Activated T-cell treated with anti-CD3 and anti-CD28 coated beads, Interleukin-2, amount 50 U/mL, for 48 hours (primary cell): Measurements from ENCODE around the gene DLGAP5.

ENCODE experiments used
- DNase-seq, 2 experiments: peaks; one replicate each; pipeline ENCODE4 v3.0.0-alpha.2; 2020

The DLGAP5 gene

GRCh38 chr14:55107766-55108554, 83.4 kb downstream of the DLGAP5 start:
- DNase-seq = peak; percentile 57 to 60

DNA sequence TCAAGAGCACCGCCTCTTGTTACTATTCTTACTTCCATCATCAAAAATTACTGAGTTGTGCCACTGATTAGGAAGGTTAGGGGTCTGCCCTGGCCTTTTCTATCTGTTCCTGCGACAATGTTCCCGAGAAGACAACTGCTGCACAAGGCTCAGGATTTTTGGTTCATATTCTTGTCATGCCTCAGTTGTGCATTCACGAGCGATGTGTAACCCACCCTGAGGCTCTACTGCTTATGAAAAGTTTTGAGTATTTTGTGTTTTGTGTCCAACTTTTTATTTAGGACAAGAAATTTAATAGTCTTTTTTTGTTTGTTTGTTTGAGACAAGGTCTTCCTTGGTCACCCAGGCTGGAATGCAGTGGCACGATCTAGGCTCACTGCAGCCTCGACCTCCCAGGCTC, 85.4 kb downstream of the DLGAP5 start:
- DNase-seq = no peak

DNA sequence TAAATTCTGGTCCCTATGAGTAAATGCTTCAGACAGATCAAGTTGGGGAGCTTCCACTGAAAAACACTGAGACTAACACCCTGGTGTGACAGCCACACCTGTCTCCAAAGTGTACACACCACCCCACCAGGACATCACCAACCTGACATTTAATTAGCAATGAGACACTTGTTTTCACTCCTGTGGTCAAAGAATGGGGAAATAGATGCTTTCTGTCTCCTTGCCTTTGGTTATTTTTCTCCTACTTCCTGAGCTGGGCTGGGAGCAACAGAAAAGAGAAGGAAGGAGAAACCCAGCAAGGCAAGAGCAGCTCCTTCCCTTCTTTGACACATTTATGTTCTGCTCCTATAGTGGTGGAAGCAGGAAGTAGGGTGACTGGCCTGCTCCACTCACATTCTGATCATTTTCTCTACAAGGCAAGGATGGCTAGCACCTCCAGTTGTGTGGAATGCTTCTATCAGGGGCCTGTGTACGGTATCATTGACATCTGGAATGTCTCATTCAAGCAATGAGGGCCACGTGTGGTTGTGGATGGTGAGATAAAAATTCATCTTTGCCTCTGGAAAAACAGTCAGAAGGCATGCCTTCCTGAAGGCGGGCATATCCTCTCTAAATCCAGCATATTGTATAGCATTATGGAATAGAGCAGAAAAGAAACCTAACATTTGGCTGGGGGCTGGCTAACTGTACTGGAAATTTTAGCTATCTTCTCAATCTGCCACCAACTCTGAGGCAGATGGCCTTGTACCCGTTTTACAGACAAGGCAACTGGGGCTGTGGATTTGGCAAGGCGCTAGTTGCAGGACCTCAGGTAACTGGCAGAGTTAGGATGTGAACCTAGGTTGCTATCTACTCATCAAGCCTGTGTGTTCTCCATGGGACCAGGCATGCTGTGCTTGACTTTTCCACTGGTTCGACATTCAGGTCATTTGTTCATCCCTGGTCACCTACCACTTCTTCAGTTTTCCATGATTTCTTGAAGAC, 87.1 kb downstream of the DLGAP5 start:
- DNase-seq = no peak

DNA sequence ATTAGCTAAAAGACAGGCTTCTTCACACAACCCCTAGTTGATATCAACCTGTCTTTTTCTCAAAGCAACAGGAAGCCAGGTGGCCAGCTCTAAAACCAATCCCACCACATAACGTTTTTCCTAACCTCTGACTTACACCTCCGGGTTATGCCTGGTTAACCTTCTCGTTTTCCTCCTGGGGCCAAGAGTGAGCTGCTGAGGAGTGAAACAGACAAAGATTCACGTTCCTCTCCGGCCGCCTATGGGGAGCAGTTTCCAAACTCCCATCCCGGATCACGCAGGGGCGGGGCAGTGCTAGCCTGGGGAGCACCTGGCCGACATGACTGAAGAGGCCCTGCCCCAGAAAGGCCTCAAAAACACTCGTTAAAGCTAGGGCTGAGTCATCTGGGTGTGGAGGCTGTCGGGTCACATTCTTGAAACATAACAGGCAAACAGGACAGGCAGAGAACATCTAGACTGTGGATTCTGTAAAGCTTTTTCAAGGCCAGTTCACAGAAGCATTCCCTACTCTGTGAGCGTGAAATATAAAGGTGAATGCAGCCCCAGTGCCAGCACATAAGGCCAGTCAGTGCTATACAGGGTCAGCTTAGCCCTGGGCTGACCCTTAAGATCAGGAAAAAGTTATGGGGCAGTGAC, 88.3 kb downstream of the DLGAP5 start:
- peak; percentile 71 to 74 for DNase-seq

DNA sequence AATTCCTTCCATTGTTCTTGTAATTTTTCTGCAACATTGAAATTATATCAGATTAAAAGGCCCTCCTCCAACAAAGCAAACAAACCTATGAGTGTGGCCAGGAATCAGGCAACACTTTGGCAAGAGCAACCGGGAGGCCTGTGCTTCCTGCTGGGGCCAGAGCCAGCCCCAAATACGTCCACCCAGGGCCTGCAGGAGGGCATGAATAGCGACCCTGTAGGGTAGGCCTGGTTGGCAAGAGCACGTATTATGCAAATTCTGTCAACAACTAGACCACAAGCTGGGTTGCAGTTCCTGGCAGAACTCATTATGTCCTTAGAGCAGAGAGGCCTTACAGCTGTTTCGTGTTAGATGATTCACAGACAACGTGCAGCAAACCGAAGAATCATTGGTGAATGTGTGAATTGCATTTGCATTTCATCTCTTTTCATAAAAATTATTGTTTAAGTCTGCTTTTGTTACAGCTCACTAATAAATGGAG, 89.2 kb downstream of the DLGAP5 start:
- peak; percentile 42 to 56 for DNase-seq

DNA sequence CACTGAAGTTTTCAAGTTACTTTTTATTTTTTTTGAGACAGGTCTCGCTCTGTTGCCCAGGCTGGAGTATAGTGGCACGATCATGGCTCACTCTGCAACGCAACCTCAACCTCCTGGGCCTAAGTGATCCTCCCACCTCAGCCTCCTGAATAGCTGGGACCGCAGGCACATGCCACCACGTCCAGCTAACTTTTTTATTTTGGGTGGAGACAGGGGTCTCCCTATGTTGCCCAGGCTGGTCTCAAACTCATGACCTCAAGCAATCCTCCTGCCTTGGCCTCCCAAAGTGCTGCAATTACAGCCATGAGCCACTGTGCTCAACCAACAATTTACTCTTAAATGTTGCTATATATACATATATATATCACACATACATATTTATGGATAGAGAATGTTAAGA, 89.7 kb downstream of the DLGAP5 start:
- no peak for DNase-seq

DNA sequence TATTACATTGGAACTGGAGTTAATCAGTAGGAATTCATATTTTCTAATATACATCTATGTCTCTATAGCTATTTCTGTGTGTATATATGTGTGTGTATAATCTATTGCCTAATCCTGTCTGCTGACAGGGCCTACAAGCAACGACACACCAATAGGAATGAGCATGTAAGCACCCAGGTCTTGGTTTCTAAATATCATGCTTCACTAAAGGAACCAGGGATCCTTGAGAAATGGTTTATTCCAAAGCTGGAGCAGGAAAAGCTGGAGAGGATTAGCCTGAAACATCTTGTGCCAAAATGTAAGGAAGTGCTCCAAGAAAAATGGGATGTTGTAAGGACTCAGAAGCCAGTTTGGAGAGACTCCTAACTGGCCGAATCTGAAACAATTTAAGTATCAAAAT, 91.6 kb downstream of the DLGAP5 start:
- DNase-seq = no peak

DNA sequence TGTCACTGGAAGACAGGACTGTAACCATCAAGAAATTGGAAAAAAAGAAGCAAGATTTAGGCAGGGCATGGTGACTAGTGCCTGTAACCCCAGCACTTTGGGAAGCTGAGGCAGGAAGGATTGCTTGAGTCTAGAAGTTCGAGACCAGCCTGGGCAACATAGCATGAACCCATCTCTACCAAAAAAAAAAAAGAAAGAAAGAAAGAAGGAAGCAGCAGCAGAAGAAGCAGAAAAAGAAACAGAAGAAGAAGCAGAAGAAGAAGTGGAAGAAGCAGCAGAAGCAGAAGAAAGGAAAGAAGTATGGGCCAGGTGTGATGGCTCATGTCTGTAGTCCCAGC, 92.9 kb downstream of the DLGAP5 start:
- no peak for DNase-seq
